ENCODE data around the gene KCTD21. TPM values are rescaled to one million over a fixed set of nuclear protein-coding genes. Genes with fewer than 3 reads are reported as not detected.

Gene KCTD21
- total and polyA plus RNA-seq, 2 of the 4 experiments (the other 2 are of a cell fraction): 12.2 to 12.5 TPM

DNA sequence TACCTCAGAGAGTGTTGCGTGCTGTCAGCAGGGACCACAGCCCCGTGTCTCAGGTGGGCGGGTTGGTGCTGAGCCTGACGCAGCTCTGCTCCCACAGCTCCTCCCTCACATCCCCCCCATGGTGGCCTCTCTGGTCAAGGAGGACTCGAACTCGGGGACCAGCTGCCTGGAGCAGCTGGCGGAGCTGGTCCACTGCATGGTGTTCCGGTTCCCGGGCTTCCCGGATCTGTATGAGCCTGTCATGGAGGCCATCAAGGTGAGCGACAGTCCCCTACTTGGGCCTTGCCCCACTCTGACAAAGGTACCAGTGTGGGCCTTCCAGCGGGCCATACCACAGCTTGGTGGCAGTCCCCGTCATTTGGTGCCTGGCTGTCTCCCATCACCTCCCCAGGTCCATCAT lies 12.1 kb upstream of the KCTD21 start:
- H2AK9ac ChIP-seq (replicated peaks; ENCODE audit: low read depth, low read length, poor library complexity): no peak overlapping the region
- H2BK120ac ChIP-seq (ENCODE audit: low read depth, low read length): no peak overlapping the region
- no TSS peak for BruUV-seq (replicated peaks)
- peaks cover 20 to 51% of the 10 kb centered on the region in 2 experiments for H3K79me1 ChIP-seq (ENCODE audit: low read depth in 1 of 2, low read length in 2 of 2)
- H3K9ac ChIP-seq (ENCODE audit: low read depth, low read length): no peak overlapping the region
- DNase-seq (no peak), ATAC-seq (ENCODE audit: low read depth) (no peak)
- WGBS, 2 experiments (ENCODE audit: extremely low coverage in 2 of 2, insufficient read length in 1 of 2): 97% methylated on average over 5 of the region's 13 CpGs; no CpG with 5 or more reads in 1 of the 2 experiments
- intact Hi-C loops (cut with micrococcal nuclease): no loop called here
- no peaks in the 10 kb centered on the region; the same call in none of the 2 replicates for H3K9me1 ChIP-seq (ENCODE audit: insufficient read depth, low read length)
- no peak overlapping the region for H3K14ac ChIP-seq (replicated peaks; ENCODE audit: low read depth, low read length)
- in situ Hi-C loops (cut with MboI; ENCODE audit: low sequenced_read_pairs): no loop called here
- no peak overlapping the region for H3K27ac ChIP-seq (ENCODE audit: insufficient read depth, low read length)
- H3K36me3 ChIP-seq (ENCODE audit: control insufficient read depth, insufficient read depth, low read length): peaks cover 48% of the 10 kb centered on the region
- no peak overlapping the region for H2BK20ac ChIP-seq (ENCODE audit: low read depth, low read length)
- H2AFZ ChIP-seq (replicated peaks; ENCODE audit: low read length, poor library complexity): no peak overlapping the region
- dilution Hi-C loops (cut with HindIII; ENCODE audit: low sequenced_read_pairs, unreplicated experiment): no loop called here
- H3K56ac ChIP-seq (ENCODE audit: extremely low read depth, insufficient read depth, low read length): no peak overlapping the region
- H3K4me3 ChIP-seq (ENCODE audit: insufficient read depth, low read depth, low read length): no peak overlapping the region
- H3K23ac ChIP-seq (ENCODE audit: low read depth, low read length): no peak overlapping the region
- H4K91ac ChIP-seq (ENCODE audit: insufficient read depth, low read depth, low read length): no peak overlapping the region
- H4K5ac ChIP-seq (ENCODE audit: low read depth, low read length): no peak overlapping the region
- ChIA-PET POLR2A (ENCODE audit: unreplicated experiment) (no interaction called here), CTCF (no interaction called here)
- no peak overlapping the region for H2BK5ac ChIP-seq (ENCODE audit: low read depth, low read length, poor library complexity, severe bottlenecking)
- H3K4me1 ChIP-seq (ENCODE audit: control insufficient read depth, insufficient read depth, low read length): no peaks in the 10 kb centered on the region
- no peak overlapping the region for H3K18ac ChIP-seq (ENCODE audit: low read depth, low read length)
- no peak overlapping the region for H3K4me2 ChIP-seq (ENCODE audit: low read depth, low read length)
- H4K8ac ChIP-seq (ENCODE audit: low read depth in 2 of 2, low read length in 2 of 2): no peak overlapping the region
- H4K20me1 ChIP-seq (ENCODE audit: insufficient read depth, low read length): peaks cover 21% of the 10 kb centered on the region
- H3K4ac ChIP-seq (ENCODE audit: low read depth, low read length): no peak overlapping the region
- no peaks in the 10 kb centered on the region for H3K9me3 ChIP-seq (ENCODE audit: control insufficient read depth, insufficient read depth, low read length)
- H3K27me3 ChIP-seq (ENCODE audit: control insufficient read depth, insufficient read depth, low read length): no peaks in the 10 kb centered on the region
- H2BK15ac ChIP-seq (ENCODE audit: low read depth, low read length): no peak overlapping the region
- H2AK5ac ChIP-seq (ENCODE audit: low read depth, low read length): no peak overlapping the region
- TF ChIP-seq BHLHE40 (IDR thresholded peaks at IDR 0.05; ENCODE audit: low read depth, low read length) (no peak), MAFK (IDR thresholded peaks at IDR 0.05; ENCODE audit: low read depth, low read length) (no peak), CHD1 (IDR thresholded peaks at IDR 0.05; ENCODE audit: low read depth, low read length) (no peak), MXI1 (IDR thresholded peaks at IDR 0.05; ENCODE audit: borderline replicate concordance, low read depth, low read length) (no peak), CEBPB (IDR thresholded peaks at IDR 0.05; ENCODE audit: low read depth, low read length) (no peak), NFE2L2 (IDR thresholded peaks at IDR 0.05; ENCODE audit: low read depth, low read length) (no peak), POLR2A (IDR thresholded peaks at IDR 0.05; ENCODE audit: low read depth, low read length) (no peak), RCOR1 (IDR thresholded peaks at IDR 0.05; ENCODE audit: insufficient replicate concordance, low read length) (no peak), RAD21 (IDR thresholded peaks at IDR 0.05; ENCODE audit: low read length) (no peak), RFX5 (IDR thresholded peaks at IDR 0.05; ENCODE audit: low read depth, low read length) (no peak), SMC3 (IDR thresholded peaks at IDR 0.05; ENCODE audit: low read depth, low read length) (no peak), MAZ (IDR thresholded peaks at IDR 0.05; ENCODE audit: borderline replicate concordance, low read depth, low read length) (no peak)
- TF ChIP-seq, protein P1, sequence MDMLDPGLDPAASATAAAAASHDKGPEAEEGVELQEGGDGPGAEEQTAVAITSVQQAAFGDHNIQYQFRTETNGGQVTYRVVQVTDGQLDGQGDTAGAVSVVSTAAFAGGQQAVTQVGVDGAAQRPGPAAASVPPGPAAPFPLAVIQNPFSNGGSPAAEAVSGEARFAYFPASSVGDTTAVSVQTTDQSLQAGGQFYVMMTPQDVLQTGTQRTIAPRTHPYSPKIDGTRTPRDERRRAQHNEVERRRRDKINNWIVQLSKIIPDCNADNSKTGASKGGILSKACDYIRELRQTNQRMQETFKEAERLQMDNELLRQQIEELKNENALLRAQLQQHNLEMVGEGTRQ (IDR thresholded peaks at IDR 0.05; ENCODE audit: low read depth, low read length): no peak
- TF ChIP-seq, protein P2, sequence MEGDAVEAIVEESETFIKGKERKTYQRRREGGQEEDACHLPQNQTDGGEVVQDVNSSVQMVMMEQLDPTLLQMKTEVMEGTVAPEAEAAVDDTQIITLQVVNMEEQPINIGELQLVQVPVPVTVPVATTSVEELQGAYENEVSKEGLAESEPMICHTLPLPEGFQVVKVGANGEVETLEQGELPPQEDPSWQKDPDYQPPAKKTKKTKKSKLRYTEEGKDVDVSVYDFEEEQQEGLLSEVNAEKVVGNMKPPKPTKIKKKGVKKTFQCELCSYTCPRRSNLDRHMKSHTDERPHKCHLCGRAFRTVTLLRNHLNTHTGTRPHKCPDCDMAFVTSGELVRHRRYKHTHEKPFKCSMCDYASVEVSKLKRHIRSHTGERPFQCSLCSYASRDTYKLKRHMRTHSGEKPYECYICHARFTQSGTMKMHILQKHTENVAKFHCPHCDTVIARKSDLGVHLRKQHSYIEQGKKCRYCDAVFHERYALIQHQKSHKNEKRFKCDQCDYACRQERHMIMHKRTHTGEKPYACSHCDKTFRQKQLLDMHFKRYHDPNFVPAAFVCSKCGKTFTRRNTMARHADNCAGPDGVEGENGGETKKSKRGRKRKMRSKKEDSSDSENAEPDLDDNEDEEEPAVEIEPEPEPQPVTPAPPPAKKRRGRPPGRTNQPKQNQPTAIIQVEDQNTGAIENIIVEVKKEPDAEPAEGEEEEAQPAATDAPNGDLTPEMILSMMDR (conservative IDR thresholded peaks at IDR 0.05; ENCODE audit: low read depth, low read length): no peak
- TF ChIP-seq, protein P3, sequence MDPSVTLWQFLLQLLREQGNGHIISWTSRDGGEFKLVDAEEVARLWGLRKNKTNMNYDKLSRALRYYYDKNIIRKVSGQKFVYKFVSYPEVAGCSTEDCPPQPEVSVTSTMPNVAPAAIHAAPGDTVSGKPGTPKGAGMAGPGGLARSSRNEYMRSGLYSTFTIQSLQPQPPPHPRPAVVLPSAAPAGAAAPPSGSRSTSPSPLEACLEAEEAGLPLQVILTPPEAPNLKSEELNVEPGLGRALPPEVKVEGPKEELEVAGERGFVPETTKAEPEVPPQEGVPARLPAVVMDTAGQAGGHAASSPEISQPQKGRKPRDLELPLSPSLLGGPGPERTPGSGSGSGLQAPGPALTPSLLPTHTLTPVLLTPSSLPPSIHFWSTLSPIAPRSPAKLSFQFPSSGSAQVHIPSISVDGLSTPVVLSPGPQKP (IDR thresholded peaks at IDR 0.05; ENCODE audit: borderline replicate concordance, low read depth, low read length): no peak
